HepG2 (cell line): Measurements from ENCODE around the gene BCAT1.
"Not testable (repeated sequence)": the region's sequence is repeated elsewhere in the genome, so short reads cannot be mapped to it uniquely, and the experiment has no call there.

Experiments used
- EZH2 ChIP-seq: conservative IDR thresholded peaks from 2 replicates; pipeline ENCODE4 v1.6.1; 2012; ENCODE audit warnings: mild to moderate bottlenecking, low read depth, low read length, moderate library complexity
- KIAA2018 ChIP-seq: sonication (generic); formaldehyde crosslinking; IDR thresholded peaks from 2 replicates; pipeline ENCODE4 v1.5.0; 2020; ENCODE audit warnings: mild to moderate bottlenecking, missing genetic modification reagents, borderline replicate concordance
- KMT2B ChIP-seq: IDR thresholded peaks from 2 replicates; pipeline ENCODE4 v1.6.1; 2016; ENCODE audit warnings: missing genetic modification reagents, missing compliant biosample characterization
- RELA ChIP-seq: sonication (generic); formaldehyde crosslinking; IDR thresholded peaks from 2 replicates; pipeline ENCODE4 v1.4.0; 2020; ENCODE audit warnings: missing genetic modification reagents
- ZNF589 ChIP-seq: sonication (generic); formaldehyde crosslinking; conservative IDR thresholded peaks from 2 replicates; pipeline ENCODE4 v1.8.0; 2022; ENCODE audit warnings: mild to moderate bottlenecking, moderate library complexity, missing genetic modification reagents
- TF ChIP-seq, protein P1 (sequence below): sonication (generic); formaldehyde crosslinking; IDR thresholded peaks from 2 replicates; pipeline ENCODE4 v1.5.0; 2020; ENCODE audit warnings: mild to moderate bottlenecking, missing genetic modification reagents, moderate library complexity

GRCh38 chr12:24928533-24929306 lies 20.2 kb downstream of the BCAT1 start:
- not testable (repeated sequence) for TF ChIP-seq KMT2B (CRISPR knock-in tag); KIAA2018 (CRISPR knock-in tag); EZH2; RELA (CRISPR knock-in tag); ZNF589 (CRISPR knock-in tag)
- TF ChIP-seq, protein P1, sequence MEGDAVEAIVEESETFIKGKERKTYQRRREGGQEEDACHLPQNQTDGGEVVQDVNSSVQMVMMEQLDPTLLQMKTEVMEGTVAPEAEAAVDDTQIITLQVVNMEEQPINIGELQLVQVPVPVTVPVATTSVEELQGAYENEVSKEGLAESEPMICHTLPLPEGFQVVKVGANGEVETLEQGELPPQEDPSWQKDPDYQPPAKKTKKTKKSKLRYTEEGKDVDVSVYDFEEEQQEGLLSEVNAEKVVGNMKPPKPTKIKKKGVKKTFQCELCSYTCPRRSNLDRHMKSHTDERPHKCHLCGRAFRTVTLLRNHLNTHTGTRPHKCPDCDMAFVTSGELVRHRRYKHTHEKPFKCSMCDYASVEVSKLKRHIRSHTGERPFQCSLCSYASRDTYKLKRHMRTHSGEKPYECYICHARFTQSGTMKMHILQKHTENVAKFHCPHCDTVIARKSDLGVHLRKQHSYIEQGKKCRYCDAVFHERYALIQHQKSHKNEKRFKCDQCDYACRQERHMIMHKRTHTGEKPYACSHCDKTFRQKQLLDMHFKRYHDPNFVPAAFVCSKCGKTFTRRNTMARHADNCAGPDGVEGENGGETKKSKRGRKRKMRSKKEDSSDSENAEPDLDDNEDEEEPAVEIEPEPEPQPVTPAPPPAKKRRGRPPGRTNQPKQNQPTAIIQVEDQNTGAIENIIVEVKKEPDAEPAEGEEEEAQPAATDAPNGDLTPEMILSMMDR (CRISPR knock-in tag): not testable (repeated sequence)
